GM19438 (cell line): ENCODE data around the gene ANKRD12.

Source experiments
- ATAC-seq: cut with Tn5 transposase; IDR thresholded peaks from one replicate; pipeline ENCODE4 v1.9.1; 2021; ENCODE audit warnings: low read depth; ENCODE audit not compliant: unreplicated experiment

Gene ANKRD12

GRCh38 chr18:9333441-9334328 is 197.1 kb downstream of the ANKRD12 start:
- ATAC-seq = peak; percentile 35

- peak; percentile 79 for ATAC-seq
Measured at GRCh38 chr18:9334329-9334972, 197.9 kb downstream of the ANKRD12 start, which contains the start of gene TWSG1. Gene TWSG1, plus strand, starts transcription at chr18:9334773. Its CDS starts 2,457 bp downstream, at chr18:9337230.

- ATAC-seq = peak; percentile 46
Measured at GRCh38 chr18:9334973-9335696, 198.6 kb downstream of the ANKRD12 start.
